Measurements from ENCODE around the gene LYPD6B.

LYPD6B gene

DNA sequence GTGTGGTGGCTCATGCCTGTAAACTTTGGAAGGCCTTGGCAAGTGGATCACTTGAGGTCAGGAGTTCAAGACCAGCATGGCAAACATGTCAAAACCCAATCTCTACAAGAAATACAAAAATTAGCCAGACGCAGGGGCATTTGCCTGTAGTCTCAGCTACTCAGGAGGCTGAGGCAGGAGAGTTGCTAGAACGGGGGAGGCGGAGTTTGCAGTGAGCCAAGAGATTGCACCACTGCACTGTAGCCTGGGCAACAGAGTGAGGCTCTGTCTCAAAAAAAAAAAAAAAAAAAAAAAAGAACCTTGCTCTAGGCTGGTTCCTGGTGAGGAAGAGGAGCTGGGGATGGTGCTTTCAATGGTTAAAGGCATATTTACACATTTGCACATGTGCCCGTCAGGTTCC is 129.4 kb downstream of the LYPD6B start:
- Histone ChIP-seq H3K36me3 (ENCODE audit: insufficient read depth, low read length) (no peaks in the 10 kb centered on the region; the same call in 1 of the 2 replicates), H3K9ac (ENCODE audit: low read length) (no peak overlapping the region), H2AFZ (ENCODE audit: low read length) (no peak overlapping the region), H3K9me3 (ENCODE audit: low read length) (no peaks in the 10 kb centered on the region), H3K27me3 (ENCODE audit: insufficient read depth, low read length) (no peaks in the 10 kb centered on the region), H4K20me1 (ENCODE audit: insufficient read depth, low read length) (no peaks in the 10 kb centered on the region), H3K27ac (ENCODE audit: low read depth, low read length, poor library complexity, severe bottlenecking) (no peak overlapping the region), H3K4me3 (ENCODE audit: low read depth, low read length, poor library complexity, severe bottlenecking) (no peak overlapping the region), H3K79me2 (ENCODE audit: insufficient read depth, low read length) (no peaks in the 10 kb centered on the region), H3K4me2 (ENCODE audit: low read length) (no peak overlapping the region), H3F3A (ENCODE audit: insufficient read depth, low read length) (no peaks in the 10 kb centered on the region), H3K9me2 (ENCODE audit: low read depth, low read length) (no peaks in the 10 kb centered on the region), H3K4me1 (ENCODE audit: insufficient read depth, low read length, severe bottlenecking) (no peaks in the 10 kb centered on the region)
- TF ChIP-seq, protein P1, sequence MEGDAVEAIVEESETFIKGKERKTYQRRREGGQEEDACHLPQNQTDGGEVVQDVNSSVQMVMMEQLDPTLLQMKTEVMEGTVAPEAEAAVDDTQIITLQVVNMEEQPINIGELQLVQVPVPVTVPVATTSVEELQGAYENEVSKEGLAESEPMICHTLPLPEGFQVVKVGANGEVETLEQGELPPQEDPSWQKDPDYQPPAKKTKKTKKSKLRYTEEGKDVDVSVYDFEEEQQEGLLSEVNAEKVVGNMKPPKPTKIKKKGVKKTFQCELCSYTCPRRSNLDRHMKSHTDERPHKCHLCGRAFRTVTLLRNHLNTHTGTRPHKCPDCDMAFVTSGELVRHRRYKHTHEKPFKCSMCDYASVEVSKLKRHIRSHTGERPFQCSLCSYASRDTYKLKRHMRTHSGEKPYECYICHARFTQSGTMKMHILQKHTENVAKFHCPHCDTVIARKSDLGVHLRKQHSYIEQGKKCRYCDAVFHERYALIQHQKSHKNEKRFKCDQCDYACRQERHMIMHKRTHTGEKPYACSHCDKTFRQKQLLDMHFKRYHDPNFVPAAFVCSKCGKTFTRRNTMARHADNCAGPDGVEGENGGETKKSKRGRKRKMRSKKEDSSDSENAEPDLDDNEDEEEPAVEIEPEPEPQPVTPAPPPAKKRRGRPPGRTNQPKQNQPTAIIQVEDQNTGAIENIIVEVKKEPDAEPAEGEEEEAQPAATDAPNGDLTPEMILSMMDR (IDR thresholded peaks at IDR 0.05; ENCODE audit: low read length) = no peak
- no peak for TF ChIP-seq EZH2 (IDR thresholded peaks at IDR 0.05; ENCODE audit: borderline replicate concordance, low read length)

DNA sequence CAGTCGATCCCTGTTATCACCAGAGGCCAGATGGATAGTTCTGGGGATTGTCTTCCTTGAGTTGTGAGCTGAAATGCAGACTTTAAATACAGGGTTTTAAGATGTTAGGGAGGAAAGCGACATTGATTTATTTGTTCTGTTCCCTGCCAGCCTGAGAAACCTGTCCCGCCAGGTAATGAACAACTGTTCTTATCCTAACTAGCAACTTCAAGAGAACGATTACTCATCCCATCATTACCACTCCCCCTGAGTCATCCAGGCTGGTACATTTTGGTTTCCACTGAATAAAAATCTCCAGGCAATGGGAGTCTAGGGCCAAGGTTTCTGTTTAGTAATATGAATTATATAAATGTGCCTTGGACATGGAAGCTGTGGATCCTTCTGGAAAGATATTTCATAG is 131.2 kb downstream of the LYPD6B start:
- H3K9me2 ChIP-seq (ENCODE audit: low read depth, low read length) = no peaks in the 10 kb centered on the region
- no peak overlapping the region for H3K27ac ChIP-seq (ENCODE audit: low read depth, low read length, poor library complexity, severe bottlenecking)
- H3K4me3 ChIP-seq (ENCODE audit: low read depth, low read length, poor library complexity, severe bottlenecking) = no peak overlapping the region
- H2AFZ ChIP-seq (ENCODE audit: low read length) = no peak overlapping the region
- no peak for TF ChIP-seq EZH2 (IDR thresholded peaks at IDR 0.05; ENCODE audit: borderline replicate concordance, low read length)
- TF ChIP-seq, protein P1 (IDR thresholded peaks at IDR 0.05; ENCODE audit: low read length) = no peak
- no peaks in the 10 kb centered on the region for H3K4me1 ChIP-seq (ENCODE audit: insufficient read depth, low read length, severe bottlenecking)
- H4K20me1 ChIP-seq (ENCODE audit: insufficient read depth, low read length) = no peaks in the 10 kb centered on the region
- H3K36me3 ChIP-seq (ENCODE audit: insufficient read depth, low read length) = no peaks in the 10 kb centered on the region; the same call in 1 of the 2 replicates
- no peak overlapping the region for H3K9ac ChIP-seq (ENCODE audit: low read length)
- no peaks in the 10 kb centered on the region for H3K27me3 ChIP-seq (ENCODE audit: insufficient read depth, low read length)
- H3F3A ChIP-seq (ENCODE audit: insufficient read depth, low read length) = no peaks in the 10 kb centered on the region
- no peaks in the 10 kb centered on the region for H3K79me2 ChIP-seq (ENCODE audit: insufficient read depth, low read length)
- H3K9me3 ChIP-seq (ENCODE audit: low read length) = no peaks in the 10 kb centered on the region
- no peak overlapping the region for H3K4me2 ChIP-seq (ENCODE audit: low read length)

DNA sequence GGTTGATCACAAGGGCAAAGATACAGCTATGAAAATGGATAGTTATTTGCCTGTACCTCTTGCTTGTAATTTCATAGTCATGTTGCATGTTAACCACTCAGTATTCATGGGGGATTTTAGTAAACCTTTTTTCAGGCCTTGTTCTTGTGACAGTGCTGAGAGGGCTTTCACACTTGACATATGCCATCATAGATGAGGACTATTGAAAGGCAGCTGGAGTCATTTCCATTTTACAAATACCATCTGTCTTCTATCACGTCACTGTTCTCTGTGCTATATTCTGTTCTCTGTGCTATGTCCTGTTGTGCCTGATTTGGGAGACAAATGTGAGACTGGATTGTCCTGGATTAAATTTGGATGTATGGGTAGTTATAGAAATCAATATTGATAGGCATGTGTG is 131.7 kb downstream of the LYPD6B start:
- H3K79me2 ChIP-seq (ENCODE audit: insufficient read depth, low read length) = no peaks in the 10 kb centered on the region
- no peak overlapping the region for H3K4me2 ChIP-seq (ENCODE audit: low read length)
- H2AFZ ChIP-seq (ENCODE audit: low read length) = no peak overlapping the region
- TF ChIP-seq, protein P1 (IDR thresholded peaks at IDR 0.05; ENCODE audit: low read length) = no peak
- no peak for TF ChIP-seq EZH2 (IDR thresholded peaks at IDR 0.05; ENCODE audit: borderline replicate concordance, low read length)
- no peaks in the 10 kb centered on the region for H3K9me3 ChIP-seq (ENCODE audit: low read length)
- no peak overlapping the region for H3K9ac ChIP-seq (ENCODE audit: low read length)
- H3K27ac ChIP-seq (ENCODE audit: low read depth, low read length, poor library complexity, severe bottlenecking) = no peak overlapping the region
- no peaks in the 10 kb centered on the region for H3K9me2 ChIP-seq (ENCODE audit: low read depth, low read length)
- H3K4me3 ChIP-seq (ENCODE audit: low read depth, low read length, poor library complexity, severe bottlenecking) = no peak overlapping the region
- no peaks in the 10 kb centered on the region for H3K27me3 ChIP-seq (ENCODE audit: insufficient read depth, low read length)
- no peaks in the 10 kb centered on the region for H3K4me1 ChIP-seq (ENCODE audit: insufficient read depth, low read length, severe bottlenecking)
- H4K20me1 ChIP-seq (ENCODE audit: insufficient read depth, low read length) = no peaks in the 10 kb centered on the region
- H3K36me3 ChIP-seq (ENCODE audit: insufficient read depth, low read length) = no peaks in the 10 kb centered on the region; the same call in 1 of the 2 replicates
- H3F3A ChIP-seq (ENCODE audit: insufficient read depth, low read length) = no peaks in the 10 kb centered on the region

Measured in OCI-LY1 (cell line).